ENCODE results near the gene ZNF808. TPM values are rescaled to one million over a fixed set of nuclear protein-coding genes. Genes with fewer than 3 reads are reported as not detected.
"Not testable (repeated sequence)": the region's sequence is repeated elsewhere in the genome, so short reads cannot be mapped to it uniquely, and the experiment has no call there.

Gene ZNF808
- 13.4 and 23.6 TPM in 2 replicates for total RNA-seq (ENCODE audit: low replicate concordance)

GRCh38 chr19:52527134-52527955 lies at the start of gene ZNF808:
TSS of gene ZNF808 (plus strand) at chr19:52527668. CDS start at chr19:52543285, 15,617 bp downstream.
- peak; percentile 76 for TF ChIP-seq CTCF (IDR thresholded peaks at IDR 0.05; ENCODE audit: insufficient read depth, low read length)
- DNase-seq (ENCODE audit: low read depth): peak; percentile 84
- peak within 1 kb of the TSS; percentile 83 for H3K4me3 ChIP-seq (ENCODE audit: low read depth, low read length)

- not testable (repeated sequence) for DNase-seq (ENCODE audit: low read depth); H3K4me3 ChIP-seq (ENCODE audit: low read depth, low read length)
Observed at GRCh38 chr19:52484111-52484743, 43.2 kb upstream of the ZNF808 start.

GRCh38 chr19:52485064-52485463 lies 42.4 kb upstream of the ZNF808 start:
- not testable (repeated sequence) for DNase-seq (ENCODE audit: low read depth); H3K4me3 ChIP-seq (ENCODE audit: low read depth, low read length)

GRCh38 chr19:52485561-52486240 lies 41.8 kb upstream of the ZNF808 start:
- not testable (repeated sequence) for DNase-seq (ENCODE audit: low read depth); H3K4me3 ChIP-seq (ENCODE audit: low read depth, low read length)

- TF ChIP-seq CTCF (IDR thresholded peaks at IDR 0.05; ENCODE audit: insufficient read depth, low read length): no peak
- no peak for DNase-seq (ENCODE audit: low read depth)
- no peak overlapping the region for H3K4me3 ChIP-seq (ENCODE audit: low read depth, low read length)
Observed at GRCh38 chr19:52492201-52492993, 35.1 kb upstream of the ZNF808 start.

- no peak overlapping the region for H3K4me3 ChIP-seq (ENCODE audit: low read depth, low read length)
- no peak for DNase-seq (ENCODE audit: low read depth)
- no peak for TF ChIP-seq CTCF (IDR thresholded peaks at IDR 0.05; ENCODE audit: insufficient read depth, low read length)
Observed at GRCh38 chr19:52492994-52493470, 34.4 kb upstream of the ZNF808 start.

GRCh38 chr19:52494518-52494917 lies 33.0 kb upstream of the ZNF808 start:
- no peak for TF ChIP-seq CTCF (IDR thresholded peaks at IDR 0.05; ENCODE audit: insufficient read depth, low read length)
- no peak for DNase-seq (ENCODE audit: low read depth)
- no peak overlapping the region for H3K4me3 ChIP-seq (ENCODE audit: low read depth, low read length)

Measured in fibroblast of the aortic adventitia (primary cell).